ENCODE data around the gene EYA2.

The EYA2 gene

DNA sequence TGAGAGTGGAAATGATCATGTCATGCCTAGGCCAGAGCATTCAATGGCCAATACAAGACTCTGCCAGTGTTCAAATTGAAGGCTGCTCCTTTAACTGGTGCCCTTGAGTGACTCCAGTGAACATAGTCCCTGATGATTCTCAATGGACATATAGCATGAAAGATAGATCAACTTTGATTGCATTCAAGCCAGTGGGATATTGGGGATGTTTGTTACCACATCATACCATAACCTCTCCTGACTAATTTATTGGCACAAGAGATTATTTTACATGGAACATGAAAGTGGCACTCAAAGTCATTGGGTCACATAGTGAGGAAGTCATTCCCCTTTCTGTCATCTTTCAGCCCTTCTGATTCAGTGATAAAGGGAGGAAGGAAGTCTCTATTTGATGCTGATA is 139.0 kb downstream of the EYA2 start:
- Mint-ChIP-seq H3K27me3 (peaks cover 25% of the 10 kb centered on the region), H3K36me3 (ENCODE audit: insufficient read depth) (no peaks in the 10 kb centered on the region)
- DNase-seq (ENCODE audit: low spot score in 2 of 2), result no peak

DNA sequence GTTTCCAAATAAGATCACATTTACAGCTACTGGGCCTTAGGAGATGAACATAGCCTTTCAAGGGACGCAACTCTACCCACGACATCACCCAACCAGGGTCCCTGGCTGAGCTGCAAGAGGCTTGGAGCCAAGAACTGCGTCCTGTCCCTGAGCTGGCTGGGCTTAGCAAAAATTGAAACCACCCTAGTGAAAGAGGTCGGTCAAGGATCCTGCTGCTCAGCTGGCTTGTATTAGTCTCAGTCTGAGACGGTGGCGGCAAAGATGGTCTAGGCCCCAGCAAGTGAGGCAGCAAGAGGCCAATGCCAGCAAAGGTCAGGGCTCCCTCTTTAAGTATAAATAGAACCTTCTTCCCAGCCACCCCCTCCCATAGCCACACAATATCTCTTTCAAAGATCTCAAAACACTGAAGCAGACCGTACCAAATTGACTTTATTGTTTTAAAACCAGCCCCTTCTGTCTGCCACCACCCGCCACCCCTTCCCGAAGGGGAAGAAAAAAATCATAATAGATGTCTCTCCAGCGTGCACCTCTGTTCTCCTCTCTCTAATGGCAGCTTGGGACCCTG is 140.5 kb downstream of the EYA2 start:
- Mint-ChIP-seq H3K27ac (ENCODE audit: low read depth) (no peak overlapping the region), H3K4me3 (no peak overlapping the region)
- ATAC-seq (replicated peaks; ENCODE audit: extremely low read depth, poor library complexity, severe bottlenecking), result no peak

More for the DNA sequence above, 139.0 kb downstream of the EYA2 start:
- Mint-ChIP-seq H3K4me3 (no peak overlapping the region), H3K9me3 (no peaks in the 10 kb centered on the region), H3K27ac (ENCODE audit: low read depth) (no peak overlapping the region), H3K4me1 (no peaks in the 10 kb centered on the region)
- ATAC-seq (replicated peaks; ENCODE audit: extremely low read depth, poor library complexity, severe bottlenecking), result no peak

DNA sequence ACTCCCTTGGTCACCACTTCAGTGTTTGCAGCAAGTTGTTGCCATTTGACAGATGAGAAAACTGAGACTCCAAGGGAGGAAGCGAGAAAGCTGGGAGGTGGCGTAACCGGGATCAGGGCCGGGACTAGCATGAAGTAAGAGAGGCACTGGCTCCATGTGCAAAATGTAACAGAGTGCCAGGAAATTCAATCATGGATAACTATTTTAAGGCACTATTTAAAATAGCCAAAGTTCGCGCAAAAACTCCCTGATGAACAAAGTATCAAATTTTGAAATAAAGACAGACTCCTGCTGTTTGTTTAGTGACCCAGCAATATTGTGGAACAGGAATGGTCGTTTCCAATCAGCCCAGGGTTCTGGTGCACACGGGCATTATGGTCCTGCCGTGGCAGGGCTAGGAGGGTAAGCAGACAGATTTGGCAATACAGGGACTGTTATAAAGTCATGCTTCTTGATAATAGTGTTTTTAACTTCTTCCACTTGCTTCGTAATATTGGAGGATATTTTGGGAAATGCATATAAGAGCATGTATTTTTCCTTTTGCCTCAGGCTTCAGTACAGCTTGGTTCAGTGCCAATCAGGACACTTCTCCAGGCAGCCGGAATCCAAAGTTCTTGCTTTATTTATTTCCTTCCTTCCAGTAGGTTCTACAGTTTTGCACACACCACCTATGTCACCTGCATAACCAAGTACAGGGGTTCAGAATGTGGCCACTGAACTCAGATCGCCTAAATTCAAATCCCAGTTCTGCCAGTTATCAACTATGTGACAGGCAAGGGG is 141.6 kb downstream of the EYA2 start:
- H3K9me3 Mint-ChIP-seq, result no peaks in the 10 kb centered on the region
- H3K27ac Mint-ChIP-seq (ENCODE audit: low read depth), result no peak overlapping the region
- peaks cover 21% of the 10 kb centered on the region for H3K27me3 Mint-ChIP-seq
- no peaks in the 10 kb centered on the region for H3K36me3 Mint-ChIP-seq (ENCODE audit: insufficient read depth)
- DNase-seq (ENCODE audit: low spot score in 2 of 2), result no peak
- ATAC-seq (replicated peaks; ENCODE audit: extremely low read depth, poor library complexity, severe bottlenecking), result no peak
- H3K4me3 Mint-ChIP-seq, result no peak overlapping the region
- no peaks in the 10 kb centered on the region for H3K4me1 Mint-ChIP-seq

More for the DNA sequence above, 140.5 kb downstream of the EYA2 start:
- peaks cover 21% of the 10 kb centered on the region for H3K27me3 Mint-ChIP-seq
- H3K4me1 Mint-ChIP-seq, result no peaks in the 10 kb centered on the region
- DNase-seq (ENCODE audit: low spot score in 2 of 2), result no peak
- H3K9me3 Mint-ChIP-seq, result no peaks in the 10 kb centered on the region
- H3K36me3 Mint-ChIP-seq (ENCODE audit: insufficient read depth), result no peaks in the 10 kb centered on the region

DNA sequence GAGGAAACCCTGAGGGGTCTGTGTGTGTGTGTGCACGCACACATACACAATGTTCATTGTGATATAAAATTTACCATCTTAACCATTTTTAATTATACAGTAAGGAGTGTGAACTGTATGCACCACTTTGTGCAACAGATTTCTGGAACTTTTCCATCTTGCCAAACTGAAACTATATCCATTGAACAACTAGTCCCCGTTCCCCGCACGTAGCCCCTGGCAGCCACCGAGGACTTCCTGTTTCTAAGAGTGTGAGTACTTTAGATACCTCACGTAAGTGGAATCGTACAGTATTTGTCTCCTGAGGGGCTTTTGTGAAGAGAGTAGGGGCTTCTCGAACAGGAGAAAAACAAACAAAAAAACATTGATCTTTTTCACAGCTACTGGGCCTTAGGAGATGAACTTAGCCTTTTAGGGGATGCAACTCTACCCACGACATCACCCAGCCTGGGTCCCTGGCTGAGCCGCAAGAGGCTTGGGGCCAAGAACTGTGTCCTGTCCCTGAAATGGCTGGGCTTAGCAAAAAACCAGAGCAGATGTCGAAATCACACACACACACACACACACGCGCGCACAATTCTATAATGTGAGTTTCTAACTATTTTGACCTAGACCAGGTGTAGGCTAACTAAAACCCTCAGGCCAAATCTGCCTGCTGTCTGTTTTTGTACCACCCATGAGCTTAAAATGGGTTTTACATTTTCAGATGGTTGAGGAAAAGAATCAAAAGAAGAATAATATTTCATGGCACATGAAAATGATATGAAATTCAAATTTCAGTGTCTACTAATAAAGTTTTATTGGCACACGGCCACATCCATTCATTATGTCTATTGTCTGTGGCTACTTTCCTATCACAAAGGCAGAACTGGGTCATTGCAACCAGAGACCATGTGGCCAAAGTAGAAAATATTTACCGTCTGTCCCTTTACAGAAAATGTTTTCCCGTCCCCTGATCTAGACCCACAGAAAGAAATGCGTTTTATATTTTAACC is 144.2 kb downstream of the EYA2 start:
- Mint-ChIP-seq H3K36me3 (ENCODE audit: insufficient read depth) (no peaks in the 10 kb centered on the region), H3K9me3 (no peaks in the 10 kb centered on the region), H3K27me3 (peaks cover 36% of the 10 kb centered on the region), H3K4me1 (no peaks in the 10 kb centered on the region), H3K4me3 (no peak overlapping the region), H3K27ac (ENCODE audit: low read depth) (no peak overlapping the region)
- no peak for DNase-seq (ENCODE audit: low spot score in 2 of 2)
- ATAC-seq (replicated peaks; ENCODE audit: extremely low read depth, poor library complexity, severe bottlenecking), result no peak

DNA sequence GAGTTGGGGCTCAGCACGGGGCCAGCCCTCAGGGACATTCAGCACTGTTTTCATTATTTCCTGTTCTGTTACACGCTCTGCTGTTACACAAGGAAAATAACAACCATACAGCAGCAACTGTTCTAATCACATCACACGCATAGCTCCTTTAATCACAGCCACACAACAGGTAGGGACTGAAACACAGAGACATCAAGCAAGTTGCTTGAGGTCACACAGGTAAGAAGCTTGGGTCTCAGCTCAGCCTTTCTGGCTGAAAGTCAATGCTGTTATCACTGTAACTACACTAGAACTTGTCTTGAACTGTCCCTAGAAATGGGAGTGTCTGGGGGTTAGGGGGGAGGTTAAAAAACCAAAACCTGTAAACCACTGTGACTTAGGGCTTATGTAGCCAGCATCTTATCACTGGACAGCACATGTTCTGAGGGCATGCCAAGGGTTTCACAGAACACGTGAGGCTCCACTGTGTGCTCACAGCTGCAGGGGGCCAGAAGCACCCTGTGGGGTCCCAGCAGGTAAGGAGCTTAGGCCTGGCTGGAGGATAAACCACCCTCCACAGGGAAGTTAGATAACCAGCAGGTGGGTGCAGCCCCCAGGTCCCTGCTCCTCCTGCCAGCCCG is 146.0 kb downstream of the EYA2 start:
- DNase-seq (ENCODE audit: low spot score in 2 of 2), result no peak
- no peaks in the 10 kb centered on the region for H3K36me3 Mint-ChIP-seq (ENCODE audit: insufficient read depth)
- ATAC-seq (replicated peaks; ENCODE audit: extremely low read depth, poor library complexity, severe bottlenecking), result no peak
- no peak overlapping the region for H3K4me3 Mint-ChIP-seq
- no peak overlapping the region for H3K27ac Mint-ChIP-seq (ENCODE audit: low read depth)
- no peaks in the 10 kb centered on the region for H3K4me1 Mint-ChIP-seq
- no peaks in the 10 kb centered on the region for H3K9me3 Mint-ChIP-seq
- H3K27me3 Mint-ChIP-seq, result peaks cover 26% of the 10 kb centered on the region

DNA sequence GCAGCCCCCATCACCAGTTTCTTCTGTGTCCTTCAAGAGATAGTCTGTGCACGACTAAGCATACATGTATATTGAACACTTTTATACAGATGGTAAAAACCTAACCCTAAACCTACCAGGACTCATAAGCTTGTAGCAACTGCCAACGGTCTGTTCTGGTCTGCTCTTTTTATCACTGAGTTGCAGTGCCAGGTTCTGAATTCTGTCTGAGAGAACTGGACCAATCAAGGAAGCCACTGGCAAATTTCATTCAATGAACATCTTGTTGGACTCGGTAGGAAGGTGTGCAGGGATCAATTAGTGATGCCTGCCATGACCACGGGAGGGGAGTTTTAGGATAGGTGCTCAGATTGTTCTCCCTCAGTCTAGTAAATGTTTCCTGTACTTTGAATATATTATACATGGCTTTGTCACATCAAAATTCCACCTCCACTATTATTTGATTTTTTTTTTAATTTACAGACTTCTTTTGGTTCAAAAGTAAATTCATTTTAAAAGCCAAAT is 146.8 kb downstream of the EYA2 start:
- no peak overlapping the region for H3K4me3 Mint-ChIP-seq
- H3K27ac Mint-ChIP-seq (ENCODE audit: low read depth), result no peak overlapping the region

DNA sequence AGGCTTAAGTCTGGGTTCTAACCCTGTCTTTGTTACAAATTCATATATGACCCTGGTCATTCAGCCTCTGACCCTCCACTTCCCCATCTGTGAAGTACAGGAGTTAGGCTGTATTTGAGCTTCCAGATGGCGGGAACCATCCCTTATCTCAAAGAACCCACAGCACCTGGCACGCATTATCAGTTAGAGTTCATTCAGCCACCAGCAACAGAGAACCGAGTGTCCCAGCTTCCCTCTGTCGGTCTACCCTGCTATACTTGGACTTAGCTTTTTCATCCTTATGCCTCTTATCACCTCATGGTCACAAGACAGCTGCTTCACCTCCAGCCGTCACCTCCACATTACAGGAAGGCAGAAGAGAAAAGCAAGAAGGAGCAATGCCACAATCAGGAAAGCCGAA is 147.8 kb downstream of the EYA2 start:
- H3K36me3 Mint-ChIP-seq (ENCODE audit: insufficient read depth), result no peaks in the 10 kb centered on the region
- H3K27me3 Mint-ChIP-seq, result peaks cover 24% of the 10 kb centered on the region
- no peak overlapping the region for H3K27ac Mint-ChIP-seq (ENCODE audit: low read depth)
- no peaks in the 10 kb centered on the region for H3K4me1 Mint-ChIP-seq
- no peak overlapping the region for H3K4me3 Mint-ChIP-seq
- H3K9me3 Mint-ChIP-seq, result no peaks in the 10 kb centered on the region
- DNase-seq (ENCODE audit: low spot score in 2 of 2) (no peak), ATAC-seq (replicated peaks; ENCODE audit: extremely low read depth, poor library complexity, severe bottlenecking) (no peak)

More for the DNA sequence above, 146.8 kb downstream of the EYA2 start:
- ATAC-seq (replicated peaks; ENCODE audit: extremely low read depth, poor library complexity, severe bottlenecking), result no peak
- Mint-ChIP-seq H3K9me3 (no peaks in the 10 kb centered on the region), H3K27me3 (peaks cover 23% of the 10 kb centered on the region), H3K36me3 (ENCODE audit: insufficient read depth) (no peaks in the 10 kb centered on the region), H3K4me1 (no peaks in the 10 kb centered on the region)
- DNase-seq (ENCODE audit: low spot score in 2 of 2), result no peak

DNA sequence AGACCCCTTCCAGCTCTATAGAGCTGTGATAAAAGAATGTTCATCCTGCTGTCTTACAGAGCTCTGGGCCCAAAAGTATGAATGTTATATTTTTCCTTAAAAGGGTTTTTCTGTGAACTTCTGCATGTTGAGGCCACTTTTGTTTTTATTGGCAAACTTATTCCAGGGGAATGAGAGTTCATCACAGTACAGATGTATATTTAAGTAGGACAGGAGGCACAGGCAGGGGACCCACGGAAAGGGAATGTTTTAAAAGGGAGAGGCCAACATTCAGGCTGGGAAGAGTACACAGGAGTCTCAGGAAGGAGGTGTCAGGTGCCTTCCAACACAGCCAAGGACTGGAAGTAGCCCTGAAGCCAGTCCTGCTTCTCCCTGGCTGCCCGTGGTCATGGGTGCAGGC is 148.4 kb downstream of the EYA2 start:
- H3K4me3 Mint-ChIP-seq, result no peak overlapping the region
- peaks cover 30% of the 10 kb centered on the region for H3K27me3 Mint-ChIP-seq
- H3K36me3 Mint-ChIP-seq (ENCODE audit: insufficient read depth), result no peaks in the 10 kb centered on the region
- DNase-seq (ENCODE audit: low spot score in 2 of 2) (no peak), ATAC-seq (replicated peaks; ENCODE audit: extremely low read depth, poor library complexity, severe bottlenecking) (no peak)
- H3K27ac Mint-ChIP-seq (ENCODE audit: low read depth), result no peak overlapping the region
- H3K9me3 Mint-ChIP-seq, result no peaks in the 10 kb centered on the region
- no peaks in the 10 kb centered on the region for H3K4me1 Mint-ChIP-seq

DNA sequence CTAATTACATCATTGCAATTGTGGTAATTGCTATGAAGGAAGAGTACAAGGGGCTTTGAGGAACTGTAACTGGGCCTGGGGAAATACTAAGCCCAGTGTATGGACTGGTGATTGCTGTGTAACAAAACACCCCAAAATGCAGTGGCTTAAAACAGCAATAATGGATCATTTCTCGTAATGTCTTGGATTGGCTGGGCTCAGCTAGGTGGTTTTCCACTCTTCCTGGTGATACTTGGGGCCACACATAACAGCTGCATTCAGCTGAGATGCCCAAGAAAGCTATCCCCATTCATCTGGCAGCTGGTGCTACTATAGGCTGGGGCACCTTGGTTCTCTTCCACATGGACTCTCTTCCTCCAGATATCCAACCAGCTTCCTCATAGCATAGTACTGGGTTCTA is 150.3 kb downstream of the EYA2 start:
- no peak overlapping the region for H3K27ac Mint-ChIP-seq (ENCODE audit: low read depth)
- ATAC-seq (replicated peaks; ENCODE audit: extremely low read depth, poor library complexity, severe bottlenecking) (no peak), DNase-seq (ENCODE audit: low spot score in 2 of 2) (no peak)
- H3K4me1 Mint-ChIP-seq, result no peaks in the 10 kb centered on the region
- no peaks in the 10 kb centered on the region for H3K9me3 Mint-ChIP-seq
- no peak overlapping the region for H3K4me3 Mint-ChIP-seq
- H3K27me3 Mint-ChIP-seq, result peaks cover 35% of the 10 kb centered on the region
- H3K36me3 Mint-ChIP-seq (ENCODE audit: insufficient read depth), result no peaks in the 10 kb centered on the region

DNA sequence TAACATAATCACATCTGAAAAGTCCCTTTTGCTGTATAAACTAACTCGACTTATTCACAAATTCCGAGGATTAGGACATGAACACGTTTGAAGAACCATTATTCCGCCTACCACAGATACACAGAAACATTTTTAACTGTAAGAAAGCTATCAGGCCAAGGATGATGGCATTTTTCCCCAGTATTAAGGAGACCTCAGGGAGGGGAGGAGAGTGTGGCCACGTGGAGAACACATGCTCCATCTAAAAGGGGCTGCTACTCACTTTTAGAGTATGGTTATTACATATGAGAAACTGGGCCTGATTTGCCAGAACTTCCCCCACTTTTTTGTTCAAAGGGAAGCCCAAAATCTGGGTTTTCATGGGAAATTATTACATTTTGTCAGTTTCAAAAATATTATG is 153.4 kb downstream of the EYA2 start:
- Mint-ChIP-seq H3K27me3 (peaks cover 46% of the 10 kb centered on the region), H3K27ac (ENCODE audit: low read depth) (no peak overlapping the region), H3K36me3 (ENCODE audit: insufficient read depth) (no peaks in the 10 kb centered on the region), H3K9me3 (no peaks in the 10 kb centered on the region), H3K4me1 (no peaks in the 10 kb centered on the region), H3K4me3 (no peak overlapping the region)
- ATAC-seq (replicated peaks; ENCODE audit: extremely low read depth, poor library complexity, severe bottlenecking), result no peak
- DNase-seq (ENCODE audit: low spot score in 2 of 2), result no peak

DNA sequence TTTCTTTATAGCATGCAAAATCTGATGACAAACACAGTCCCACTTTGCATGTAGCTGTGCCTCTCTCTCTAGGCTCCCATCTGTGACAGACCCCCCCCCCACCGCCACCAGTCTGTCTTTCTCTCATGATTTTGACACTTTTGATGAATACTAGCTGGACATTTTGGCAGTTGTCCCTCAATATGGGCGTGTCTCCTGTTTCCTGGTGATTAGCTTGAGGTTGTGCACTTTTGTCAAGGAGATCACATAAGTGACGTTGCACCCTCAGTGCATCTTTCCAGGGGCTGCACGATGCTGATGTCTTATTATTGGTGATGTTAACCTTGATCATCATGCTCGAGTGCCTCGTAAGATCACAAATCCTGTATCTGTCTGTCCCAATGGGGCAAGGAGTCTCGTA is 155.1 kb downstream of the EYA2 start:
- peaks cover 41% of the 10 kb centered on the region for H3K27me3 Mint-ChIP-seq
- H3K4me3 Mint-ChIP-seq, result no peak overlapping the region
- ATAC-seq (replicated peaks; ENCODE audit: extremely low read depth, poor library complexity, severe bottlenecking) (no peak), DNase-seq (ENCODE audit: low spot score in 2 of 2) (no peak)
- H3K36me3 Mint-ChIP-seq (ENCODE audit: insufficient read depth), result no peaks in the 10 kb centered on the region
- no peak overlapping the region for H3K27ac Mint-ChIP-seq (ENCODE audit: low read depth)
- no peaks in the 10 kb centered on the region for H3K9me3 Mint-ChIP-seq
- no peaks in the 10 kb centered on the region for H3K4me1 Mint-ChIP-seq

DNA sequence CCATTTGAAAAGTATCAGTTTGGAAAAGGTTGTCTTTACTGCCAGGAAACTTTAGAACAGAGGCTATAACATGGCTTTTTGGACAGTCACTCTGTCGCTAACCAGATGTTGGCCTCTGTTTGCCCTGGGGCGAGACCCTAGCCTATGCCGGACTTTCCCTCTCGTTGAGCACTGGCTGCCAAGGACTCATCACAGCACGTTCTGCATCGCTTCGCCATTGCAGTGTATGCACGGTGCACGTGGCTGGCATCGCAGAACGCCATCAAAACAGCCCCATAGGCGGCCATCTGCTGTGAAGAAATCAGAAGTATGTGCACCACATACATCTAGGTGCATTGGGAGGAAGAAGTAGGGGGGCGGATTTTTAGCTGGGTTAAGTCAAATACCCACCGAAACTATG is 156.4 kb downstream of the EYA2 start:
- no peak overlapping the region for H3K4me3 Mint-ChIP-seq
- ATAC-seq (replicated peaks; ENCODE audit: extremely low read depth, poor library complexity, severe bottlenecking) (no peak), DNase-seq (ENCODE audit: low spot score in 2 of 2) (no peak)
- H3K4me1 Mint-ChIP-seq, result no peaks in the 10 kb centered on the region
- H3K9me3 Mint-ChIP-seq, result peaks cover 5% of the 10 kb centered on the region
- no peak overlapping the region for H3K27ac Mint-ChIP-seq (ENCODE audit: low read depth)
- H3K36me3 Mint-ChIP-seq (ENCODE audit: insufficient read depth), result no peaks in the 10 kb centered on the region
- peaks cover 41% of the 10 kb centered on the region for H3K27me3 Mint-ChIP-seq
